ENCODE measurements around the gene FAM83B. TPM values are rescaled to one million over a fixed set of nuclear protein-coding genes. Genes with fewer than 3 reads are reported as not detected.
"Not testable (repeated sequence)": the region's sequence is repeated elsewhere in the genome, so short reads cannot be mapped to it uniquely, and the experiment has no call there.

The FAM83B gene, protein sequence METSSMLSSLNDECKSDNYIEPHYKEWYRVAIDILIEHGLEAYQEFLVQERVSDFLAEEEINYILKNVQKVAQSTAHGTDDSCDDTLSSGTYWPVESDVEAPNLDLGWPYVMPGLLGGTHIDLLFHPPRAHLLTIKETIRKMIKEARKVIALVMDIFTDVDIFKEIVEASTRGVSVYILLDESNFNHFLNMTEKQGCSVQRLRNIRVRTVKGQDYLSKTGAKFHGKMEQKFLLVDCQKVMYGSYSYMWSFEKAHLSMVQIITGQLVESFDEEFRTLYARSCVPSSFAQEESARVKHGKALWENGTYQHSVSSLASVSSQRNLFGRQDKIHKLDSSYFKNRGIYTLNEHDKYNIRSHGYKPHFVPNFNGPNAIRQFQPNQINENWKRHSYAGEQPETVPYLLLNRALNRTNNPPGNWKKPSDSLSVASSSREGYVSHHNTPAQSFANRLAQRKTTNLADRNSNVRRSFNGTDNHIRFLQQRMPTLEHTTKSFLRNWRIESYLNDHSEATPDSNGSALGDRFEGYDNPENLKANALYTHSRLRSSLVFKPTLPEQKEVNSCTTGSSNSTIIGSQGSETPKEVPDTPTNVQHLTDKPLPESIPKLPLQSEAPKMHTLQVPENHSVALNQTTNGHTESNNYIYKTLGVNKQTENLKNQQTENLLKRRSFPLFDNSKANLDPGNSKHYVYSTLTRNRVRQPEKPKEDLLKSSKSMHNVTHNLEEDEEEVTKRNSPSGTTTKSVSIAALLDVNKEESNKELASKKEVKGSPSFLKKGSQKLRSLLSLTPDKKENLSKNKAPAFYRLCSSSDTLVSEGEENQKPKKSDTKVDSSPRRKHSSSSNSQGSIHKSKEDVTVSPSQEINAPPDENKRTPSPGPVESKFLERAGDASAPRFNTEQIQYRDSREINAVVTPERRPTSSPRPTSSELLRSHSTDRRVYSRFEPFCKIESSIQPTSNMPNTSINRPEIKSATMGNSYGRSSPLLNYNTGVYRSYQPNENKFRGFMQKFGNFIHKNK
- 1 to 10 TPM in 2 of 10 donors, under 1 TPM in 1, not detected in 7; 0.04 to 6.4 (median 4.8) TPM for polyA plus RNA-seq (ENCODE audit: insufficient read length in 10 of 10)
- long read RNA-seq, donor 1: 0 reads
- long read RNA-seq, donor 2: 0 reads
- long read RNA-seq, donor 3: 0 reads
- long read RNA-seq, donor 4: 0 reads
- long read RNA-seq, donor 5: 0 reads
- long read RNA-seq, donor 6: 0 reads
- long read RNA-seq, donor 7: 0 reads
- long read RNA-seq, donor 8: 0 reads
- long read RNA-seq, donor 9: 0 reads

DNA sequence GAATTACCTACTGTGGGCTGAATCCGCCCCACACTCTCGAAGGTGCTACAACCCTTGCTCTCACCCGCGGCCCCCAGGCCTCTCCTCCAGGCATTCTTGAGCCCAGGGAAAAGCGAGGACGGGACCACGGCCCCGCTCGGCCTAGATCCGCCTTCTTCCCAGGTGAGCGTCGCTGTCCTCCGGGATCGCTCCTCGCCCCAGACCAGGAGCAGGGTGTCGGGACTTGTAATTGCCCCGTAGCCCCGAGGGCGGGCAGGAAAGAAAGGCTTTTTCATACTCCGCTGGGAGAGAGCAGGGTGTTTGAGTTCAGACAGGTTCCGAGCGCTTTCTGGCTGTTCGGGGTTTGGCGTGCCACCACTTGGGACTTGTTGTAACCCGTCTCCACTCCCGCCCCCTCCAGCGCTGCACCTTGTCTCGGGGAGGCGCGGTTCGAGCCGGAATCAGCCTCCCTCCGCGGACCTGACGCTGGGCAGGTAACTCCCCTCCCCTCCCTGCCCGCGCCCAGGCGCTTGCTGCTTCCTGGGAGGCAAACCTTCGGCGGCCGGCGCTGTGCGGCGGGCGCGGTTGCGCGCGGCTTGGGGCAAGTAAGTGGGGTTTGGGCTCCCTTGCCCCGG is at the start of gene FAM83B:
FAM83B (plus strand) TSS at position 529 of the 614 bp plus-strand sequence. CDS start 23,476 bp downstream, outside the sequence.
- peak in 1 of 3 donors; percentile 39 for DNase-seq

DNA sequence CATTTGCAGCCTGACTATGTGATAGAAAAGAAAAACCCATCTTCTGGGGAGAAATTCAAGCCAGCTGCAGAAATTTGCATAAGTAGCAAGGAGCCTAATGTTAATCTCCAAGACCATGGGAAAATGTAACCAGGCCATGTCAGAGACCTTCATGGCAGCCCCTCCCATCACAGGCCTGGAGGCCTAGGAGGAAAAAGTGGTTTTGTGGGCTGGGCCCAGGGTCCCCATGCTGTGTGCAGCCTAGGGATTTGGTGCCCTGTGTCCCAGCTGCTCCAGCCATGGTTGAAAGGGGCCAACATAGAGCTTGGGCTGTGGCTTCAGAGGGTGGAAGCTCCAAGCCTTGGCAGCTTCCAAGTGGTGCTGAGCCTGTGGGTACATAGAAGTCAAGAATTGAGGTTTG is 49.7 kb upstream of the FAM83B start:
- DNase-seq: not testable (repeated sequence)

DNA sequence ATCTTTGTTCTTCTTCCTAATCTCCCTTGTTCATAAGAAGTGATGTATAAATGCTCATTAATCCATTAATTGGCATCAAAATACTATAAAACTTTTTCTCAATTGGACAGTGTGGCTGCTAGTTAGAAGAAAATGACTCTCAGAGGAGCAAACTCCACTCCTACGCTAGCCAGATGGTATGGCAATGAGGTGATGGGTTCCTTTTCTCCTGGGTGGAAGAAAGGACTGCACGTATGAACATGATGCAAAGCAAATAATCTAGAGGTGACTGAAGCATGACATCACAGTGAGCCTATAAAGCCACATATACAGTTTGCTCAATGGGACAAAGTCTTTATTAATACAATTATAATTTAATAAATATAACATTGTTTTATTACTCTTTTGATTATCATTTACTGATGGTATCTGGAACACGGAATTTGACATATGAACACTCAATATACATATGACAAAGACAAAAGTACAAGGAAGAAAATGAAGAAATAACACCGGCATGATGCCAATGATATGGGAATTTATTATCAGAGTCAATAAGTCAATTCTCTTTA is 46.4 kb upstream of the FAM83B start:
- DNase-seq: no peak

DNA sequence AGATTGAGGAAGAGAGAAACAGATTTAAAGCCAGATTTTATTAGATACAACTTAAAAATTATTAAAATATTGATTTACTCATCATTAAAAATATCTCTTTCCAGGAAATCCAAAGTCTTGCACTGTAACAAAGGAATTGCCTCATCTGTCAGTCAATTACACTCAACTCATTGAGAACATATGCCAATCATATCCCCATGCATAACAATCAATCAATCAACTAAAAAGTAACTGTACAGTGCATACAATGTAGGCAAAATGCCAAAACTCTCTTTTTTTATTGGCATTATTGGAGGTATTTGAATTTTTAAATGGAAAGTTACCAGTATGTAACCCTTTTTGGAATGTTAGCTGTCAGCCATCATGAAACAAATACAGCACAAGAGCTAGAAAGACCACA is 45.3 kb upstream of the FAM83B start:
- no peak for DNase-seq

DNA sequence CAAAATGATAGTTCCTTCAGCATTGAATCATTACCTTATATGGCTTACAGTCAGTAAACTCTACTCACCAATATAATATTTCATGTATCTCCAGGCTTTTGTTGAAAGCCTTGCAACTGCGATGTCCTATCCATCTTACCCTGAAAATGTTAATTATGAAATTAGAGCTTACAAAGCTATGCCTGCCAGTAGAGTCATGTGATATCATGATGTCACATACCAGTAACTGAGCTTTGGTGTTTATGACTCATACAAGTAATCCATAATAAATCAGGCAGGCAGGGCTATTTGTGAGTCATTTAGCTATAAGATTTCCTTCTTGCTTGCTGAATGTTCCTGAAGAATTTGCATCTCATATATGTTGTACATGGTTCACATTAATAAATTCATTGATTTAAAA is 44.9 kb upstream of the FAM83B start:
- peak in 2 of 3 donors; percentile 15 to 86 for DNase-seq

DNA sequence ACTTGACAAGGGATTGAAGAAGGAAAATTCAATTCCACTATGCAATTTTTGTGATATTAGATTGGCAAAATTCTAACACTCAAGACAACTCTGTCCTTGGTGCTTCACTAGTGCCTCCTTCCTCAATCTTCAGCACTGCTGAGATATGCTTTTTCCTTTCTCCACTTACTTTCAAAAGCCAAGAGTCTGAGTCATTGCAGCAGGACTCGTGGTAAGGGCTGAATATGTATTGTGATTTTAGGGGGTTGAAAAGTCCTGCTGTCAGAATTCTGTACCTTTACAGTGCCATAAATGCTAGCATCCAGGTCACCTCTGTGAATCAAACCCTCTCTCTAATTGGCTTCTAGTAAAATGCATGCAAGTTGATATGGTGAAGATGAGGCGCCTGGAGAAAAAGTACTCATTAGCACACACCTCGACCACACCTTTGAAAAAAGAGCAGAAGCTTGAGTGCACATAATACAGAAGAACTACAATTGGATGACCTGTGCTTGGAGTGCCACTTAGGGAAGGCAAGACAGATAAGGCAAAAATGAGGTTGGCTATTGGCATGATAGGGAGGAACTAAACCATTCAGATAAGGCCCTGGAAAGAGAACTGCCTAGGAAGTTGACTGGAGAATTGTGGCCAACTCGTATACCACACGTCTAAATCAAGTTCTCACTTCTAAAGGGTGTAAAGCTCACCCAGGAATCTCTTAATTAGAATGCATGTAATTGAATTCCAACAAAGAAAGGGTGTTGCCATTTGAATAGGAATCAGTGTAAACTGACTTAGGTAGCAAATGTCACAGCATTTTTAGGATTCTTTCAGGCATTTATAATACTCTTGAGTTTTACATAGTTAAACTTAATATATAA is 43.6 kb upstream of the FAM83B start:
- DNase-seq: peak in 2 of 3 donors; percentile 3 to 49

DNA sequence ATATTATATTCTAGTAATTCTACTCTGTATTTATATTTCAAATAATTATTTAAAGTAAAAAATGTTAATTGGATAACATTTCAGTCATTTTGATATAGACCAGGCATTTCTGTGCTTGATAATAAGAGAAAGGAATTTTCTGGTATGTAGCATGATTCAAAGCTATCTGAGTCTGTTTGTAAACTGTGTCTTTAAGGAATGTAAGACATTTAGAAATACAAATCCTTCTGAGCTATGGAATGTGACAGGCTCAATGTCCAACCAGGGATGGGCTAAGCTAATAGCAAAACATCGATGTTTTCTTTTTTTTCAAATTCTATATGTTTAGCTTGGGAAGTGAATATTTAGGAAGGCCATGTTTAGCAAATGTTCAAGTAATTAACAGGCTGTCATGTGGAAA is 41.5 kb upstream of the FAM83B start:
- DNase-seq: peak in 1 of 3 donors; percentile 23

DNA sequence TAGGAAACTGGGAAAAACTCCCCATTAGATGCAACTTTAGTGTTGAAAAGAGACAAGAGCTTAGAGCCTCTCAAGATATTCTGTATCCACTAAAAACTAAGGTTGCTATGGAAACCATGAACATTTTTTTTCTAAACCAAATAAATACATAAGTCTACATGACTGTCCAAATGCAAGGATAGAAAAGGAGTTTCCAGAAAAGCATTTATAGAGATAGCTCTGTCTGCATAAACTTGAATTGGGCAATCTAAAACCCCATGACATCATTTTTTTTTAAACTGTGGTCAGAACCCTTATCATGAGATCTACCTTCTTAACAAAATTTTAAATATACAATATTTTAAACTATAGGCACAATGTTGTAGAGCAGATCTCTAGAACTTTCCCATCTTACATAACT is 36.4 kb upstream of the FAM83B start:
- no peak for DNase-seq

DNA sequence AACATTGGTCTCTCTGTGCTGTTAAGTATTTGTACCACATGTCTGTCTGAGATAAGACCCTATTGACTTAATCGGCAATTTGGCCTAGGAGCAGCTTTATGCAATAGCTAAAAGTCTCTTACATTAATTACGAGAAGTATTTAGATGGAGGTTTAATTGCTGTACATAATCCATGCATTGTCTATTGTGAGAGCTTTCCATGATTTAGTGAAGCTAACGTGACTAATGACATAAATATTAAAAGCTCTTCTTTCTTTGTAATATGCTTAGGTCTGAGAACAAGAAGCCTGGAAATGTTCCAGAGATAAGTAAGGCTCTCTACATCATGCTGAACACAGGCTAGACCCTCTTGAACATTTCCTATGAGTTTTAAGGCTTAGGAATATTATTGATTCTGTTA is 32.7 kb upstream of the FAM83B start:
- DNase-seq: peak in 1 of 3 donors; percentile 6

DNA sequence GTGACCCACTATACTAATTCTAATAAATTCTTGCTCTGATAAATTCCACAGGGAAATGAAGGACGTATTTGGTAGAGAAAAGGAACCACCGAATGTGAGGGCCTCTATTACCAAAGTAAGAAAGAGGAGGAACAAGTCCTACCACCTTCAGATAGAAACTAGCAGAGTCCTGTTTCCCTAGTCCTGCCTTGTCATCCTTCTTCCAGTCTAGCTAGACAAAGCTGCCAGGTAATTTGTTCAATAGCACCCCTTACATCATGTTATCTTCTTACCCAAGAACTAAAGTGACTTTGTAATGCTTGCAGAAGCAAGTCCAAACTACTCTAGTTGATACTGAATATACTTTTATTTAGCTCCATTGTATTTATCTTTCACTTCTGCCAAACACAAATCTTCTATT is 29.3 kb upstream of the FAM83B start:
- DNase-seq: no peak

DNA sequence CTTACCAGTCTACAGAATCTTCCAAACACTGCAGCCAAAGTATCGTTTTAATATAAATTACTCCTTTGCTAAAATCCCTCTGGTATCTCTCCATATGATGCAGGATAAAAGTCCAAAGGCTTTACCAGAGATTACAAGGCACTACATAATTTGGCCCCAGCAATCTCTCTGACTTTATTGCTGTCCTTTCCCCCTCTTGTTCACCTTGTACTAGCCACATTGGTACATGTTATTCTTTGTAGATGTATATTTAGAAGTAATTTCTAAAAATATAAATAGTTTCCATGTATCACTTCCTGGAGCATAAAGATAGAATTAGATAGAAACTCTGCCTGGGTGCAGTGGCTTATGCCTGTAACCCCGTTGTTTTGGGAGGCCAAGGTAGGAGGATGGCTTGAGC is 28.7 kb upstream of the FAM83B start:
- no peak for DNase-seq

DNA sequence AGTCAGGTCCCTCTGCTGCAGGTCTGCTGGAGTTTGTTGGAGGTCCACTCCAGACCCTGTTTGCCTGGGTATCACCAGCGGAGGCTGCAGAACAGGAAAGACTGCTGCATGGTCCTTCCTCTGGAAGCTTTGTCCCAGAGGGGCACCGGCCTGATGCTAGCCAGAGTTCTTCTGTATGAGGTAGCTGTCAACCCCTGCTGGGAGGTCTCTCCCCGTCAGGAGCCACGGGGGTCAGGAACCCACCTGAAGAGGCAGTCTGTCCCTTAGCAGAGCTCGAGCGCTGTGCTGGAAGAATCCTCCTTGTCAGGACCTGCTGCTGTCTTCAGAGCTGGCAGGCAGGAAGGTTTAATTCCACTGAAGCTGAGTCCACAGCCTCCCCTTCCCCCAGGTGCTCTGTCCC is 22.3 kb upstream of the FAM83B start:
- not testable (repeated sequence) for DNase-seq

DNA sequence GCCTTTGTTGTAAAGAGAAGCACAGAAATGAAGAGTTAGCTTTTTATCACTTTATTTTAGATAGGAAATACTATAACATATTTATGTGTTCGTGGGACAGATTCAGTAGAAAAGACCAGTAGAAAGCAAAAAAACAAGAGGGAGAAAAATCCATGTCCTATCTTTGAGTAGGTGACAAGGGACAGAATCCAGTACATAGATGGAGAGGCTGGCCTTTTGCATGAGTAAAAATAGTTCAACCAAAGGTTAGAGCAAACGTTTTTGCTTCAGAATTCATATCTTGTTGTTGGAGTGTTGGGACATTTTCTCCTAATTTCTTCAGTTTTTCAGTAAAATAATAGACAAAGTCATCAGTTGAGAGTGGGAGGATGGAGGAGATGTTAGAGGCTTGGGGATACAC is 19.6 kb upstream of the FAM83B start:
- DNase-seq: no peak

DNA sequence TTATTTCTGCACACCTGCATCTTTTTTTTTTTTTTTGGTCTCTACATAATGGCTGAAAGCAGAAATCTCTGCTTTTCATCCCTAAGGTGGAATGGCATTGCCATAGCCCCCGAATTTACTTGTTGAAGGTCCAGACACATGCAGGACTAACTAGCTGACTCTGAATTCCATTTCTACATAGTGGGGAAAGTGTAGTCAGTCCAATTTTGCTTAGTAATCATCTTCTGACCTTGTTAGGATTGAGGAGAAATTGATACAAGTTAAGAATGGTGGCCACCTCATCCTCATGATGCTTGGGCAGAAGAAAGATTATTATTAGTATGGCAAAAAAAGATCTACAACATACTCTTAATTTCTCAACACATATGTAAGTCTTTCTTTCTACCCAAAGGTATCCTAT is 16.4 kb upstream of the FAM83B start:
- no peak for DNase-seq

DNA sequence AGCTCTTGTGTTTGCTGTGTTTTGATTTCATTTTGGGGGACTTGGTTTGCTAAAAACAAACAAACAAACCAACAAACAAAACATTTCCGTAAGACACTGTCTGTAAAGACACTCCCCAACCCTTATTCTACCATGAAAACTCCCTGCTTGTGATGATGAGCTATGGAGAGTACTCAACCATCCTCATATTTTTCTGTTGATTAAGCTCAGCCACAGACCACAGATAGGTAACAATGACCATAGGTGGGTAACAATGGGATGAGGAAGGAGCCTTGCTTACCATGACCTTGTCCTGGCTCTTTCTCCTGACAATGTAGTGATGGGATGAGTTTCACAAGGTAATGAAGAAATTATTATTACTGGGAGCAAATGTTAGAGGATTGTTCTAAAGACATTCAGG is 11.4 kb upstream of the FAM83B start:
- no peak for DNase-seq

DNA sequence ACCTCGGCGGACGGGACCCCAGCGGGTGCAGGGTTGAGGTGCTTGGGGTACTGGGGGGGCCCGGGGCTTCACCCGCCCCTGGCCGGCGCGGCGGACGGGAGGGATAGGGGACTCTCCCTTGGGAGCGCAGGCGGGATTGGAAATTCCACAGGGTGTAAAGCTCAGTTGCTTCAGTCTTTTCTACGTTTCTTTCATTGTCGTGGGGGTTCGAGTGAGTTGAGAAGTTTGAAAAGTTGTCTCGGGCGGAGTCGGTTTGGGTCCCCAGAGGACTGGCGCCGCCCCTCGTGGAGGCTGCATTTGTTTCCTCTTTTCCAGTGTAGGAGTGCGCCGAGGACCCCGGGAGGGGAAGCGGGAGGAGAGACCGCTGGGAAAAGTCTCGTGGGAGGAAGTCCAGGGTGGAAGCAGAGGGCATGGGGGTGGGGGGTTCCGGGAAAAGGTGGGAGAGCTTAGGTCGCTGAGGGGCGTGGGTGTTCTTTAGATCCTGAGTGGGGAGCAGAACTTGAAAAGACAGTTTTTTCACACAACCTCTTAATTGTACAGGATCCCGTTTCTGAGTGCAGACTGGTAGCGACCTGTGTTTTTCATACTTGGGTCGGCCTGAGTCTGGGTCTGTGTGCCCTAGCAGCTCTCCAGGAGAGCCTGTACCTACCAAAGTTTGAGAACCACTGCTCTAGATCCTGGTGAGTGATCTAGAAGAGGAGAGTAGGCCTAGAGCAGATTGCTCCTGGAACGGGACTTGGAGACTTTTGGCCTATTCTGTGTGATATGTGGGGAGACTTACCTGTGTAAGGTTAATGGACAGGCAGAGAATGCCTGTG is 495 bp downstream of the FAM83B start:
- peak in 1 of 3 donors; percentile 16 for DNase-seq

DNA sequence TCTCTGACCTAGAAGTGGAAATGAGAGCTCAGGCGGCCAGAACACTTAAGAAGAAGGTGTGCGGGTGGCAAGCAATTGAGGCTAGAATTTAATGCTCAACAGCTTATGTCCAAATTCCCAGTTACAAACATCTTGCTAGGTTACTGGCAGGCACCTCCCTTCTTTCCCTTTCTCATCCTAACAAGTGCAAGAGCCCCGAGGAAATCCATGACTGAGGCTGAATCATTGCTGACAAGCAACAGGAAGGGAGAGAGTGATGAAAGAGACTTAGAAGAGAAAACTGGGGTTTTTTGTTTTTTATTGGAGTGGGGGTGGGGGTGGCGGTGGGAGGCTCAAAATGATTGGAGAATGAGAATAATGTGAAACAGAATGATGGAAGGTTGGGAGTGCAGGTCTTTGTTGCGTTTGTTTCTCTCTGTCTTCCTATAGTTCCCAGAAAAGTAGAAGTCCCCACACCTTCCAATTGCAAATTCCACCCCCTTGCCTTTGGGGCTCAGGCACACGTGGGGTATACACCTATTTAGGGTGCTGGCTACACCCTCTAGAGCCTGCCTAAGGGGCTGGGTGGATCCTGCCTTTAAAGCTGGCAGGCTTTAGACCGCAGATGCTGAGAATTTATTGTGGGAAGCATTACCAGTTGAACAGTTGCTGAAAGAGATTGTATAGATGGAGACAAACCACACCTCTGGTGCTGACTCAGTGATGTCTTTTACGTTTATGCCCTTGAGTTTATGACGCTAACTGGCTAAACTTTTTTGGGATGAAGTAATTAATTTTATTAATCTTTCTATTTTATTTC is 1.4 kb downstream of the FAM83B start:
- DNase-seq: no peak

DNA sequence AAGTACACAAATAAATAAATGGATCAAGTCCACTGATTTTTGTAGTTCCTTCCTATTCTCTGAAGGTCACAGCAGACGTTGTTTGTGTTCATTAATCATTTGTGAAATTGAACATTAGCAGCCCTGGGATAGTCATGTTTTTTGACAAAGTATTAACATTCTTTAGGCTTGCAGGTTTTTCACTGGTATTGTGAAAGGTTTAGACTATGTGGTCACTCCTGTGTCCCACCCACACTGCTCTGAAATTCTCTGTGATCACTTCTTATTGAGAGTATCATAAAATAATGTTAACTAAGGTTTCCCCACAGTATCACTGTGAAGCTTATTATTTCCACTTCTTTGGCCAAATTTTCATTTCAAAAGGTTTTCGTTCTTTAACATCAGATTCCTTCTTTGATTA is 3.5 kb downstream of the FAM83B start:
- no peak for DNase-seq

DNA sequence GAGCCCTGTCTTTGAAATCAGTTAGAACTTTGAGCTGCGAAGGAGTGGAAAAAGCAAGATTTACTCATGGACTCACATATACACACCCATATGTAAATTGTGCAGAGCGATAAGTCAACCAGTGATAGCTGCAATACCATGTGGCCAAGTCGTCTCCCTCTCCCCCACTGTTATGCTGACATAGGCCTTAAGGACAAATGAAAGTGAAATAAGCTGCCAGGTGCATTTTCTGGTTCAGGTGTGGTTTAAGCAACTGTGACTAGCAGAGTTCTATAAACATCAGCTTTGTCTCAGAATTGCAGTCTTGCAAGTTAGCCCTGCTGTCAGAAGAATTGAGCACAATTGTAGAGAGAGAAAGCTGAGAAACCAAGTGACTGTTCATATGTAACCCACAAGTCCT is 9.6 kb downstream of the FAM83B start:
- DNase-seq: no peak

Measured in muscle of back (tissue), 13 donors.